Ovary (tissue), 3 donors: Measurements from ENCODE around the gene CGB5.

Source experiments
- POLR2A ChIP-seq: fragments of 450-650 bp; IDR thresholded peaks from one replicate; pipeline ENCODE4 v1.6.1; 2017; ENCODE audit warnings: antibody characterized with exemption, mild to moderate bottlenecking, moderate library complexity
- TF ChIP-seq, protein P1 (sequence below), 3 donors: fragments of 450-650 bp in 2 of 3; fragments of 200-600 bp in 1 of 3; IDR thresholded peaks; one replicate each; pipeline versions ENCODE4 v1.5.1 to v1.8.0; 2016 to 2022; ENCODE audit warnings: antibody characterized with exemption in 3 of 3, mild to moderate bottlenecking in 1 of 3
- donor health status: DM: no; HTN: no; CAD: no.

DNA sequence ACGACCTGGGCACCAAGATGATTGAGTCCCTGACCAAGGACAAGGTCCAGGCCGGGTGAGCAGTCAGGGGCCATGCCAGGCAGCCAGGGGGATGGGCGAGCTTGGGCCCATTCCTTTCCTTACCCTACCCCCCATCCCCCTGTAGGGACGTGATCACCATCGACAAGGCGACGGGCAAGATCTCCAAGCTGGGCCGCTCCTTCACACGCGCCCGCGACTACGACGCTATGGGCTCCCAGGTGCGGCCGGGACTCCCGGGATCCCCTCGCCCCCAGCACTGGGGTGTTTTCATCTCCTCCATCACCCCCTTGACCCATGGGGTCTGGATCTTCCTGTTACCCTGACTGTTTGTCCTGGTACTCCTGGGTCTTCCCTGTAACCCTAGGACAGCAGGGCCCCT is 33.8 kb upstream of the CGB5 start:
- TF ChIP-seq, protein P1, sequence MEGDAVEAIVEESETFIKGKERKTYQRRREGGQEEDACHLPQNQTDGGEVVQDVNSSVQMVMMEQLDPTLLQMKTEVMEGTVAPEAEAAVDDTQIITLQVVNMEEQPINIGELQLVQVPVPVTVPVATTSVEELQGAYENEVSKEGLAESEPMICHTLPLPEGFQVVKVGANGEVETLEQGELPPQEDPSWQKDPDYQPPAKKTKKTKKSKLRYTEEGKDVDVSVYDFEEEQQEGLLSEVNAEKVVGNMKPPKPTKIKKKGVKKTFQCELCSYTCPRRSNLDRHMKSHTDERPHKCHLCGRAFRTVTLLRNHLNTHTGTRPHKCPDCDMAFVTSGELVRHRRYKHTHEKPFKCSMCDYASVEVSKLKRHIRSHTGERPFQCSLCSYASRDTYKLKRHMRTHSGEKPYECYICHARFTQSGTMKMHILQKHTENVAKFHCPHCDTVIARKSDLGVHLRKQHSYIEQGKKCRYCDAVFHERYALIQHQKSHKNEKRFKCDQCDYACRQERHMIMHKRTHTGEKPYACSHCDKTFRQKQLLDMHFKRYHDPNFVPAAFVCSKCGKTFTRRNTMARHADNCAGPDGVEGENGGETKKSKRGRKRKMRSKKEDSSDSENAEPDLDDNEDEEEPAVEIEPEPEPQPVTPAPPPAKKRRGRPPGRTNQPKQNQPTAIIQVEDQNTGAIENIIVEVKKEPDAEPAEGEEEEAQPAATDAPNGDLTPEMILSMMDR (IDR thresholded peaks at IDR 0.05) = no peak
- no peak for TF ChIP-seq POLR2A
